ENCODE data around the gene LDB1. TPM values are rescaled to one million over a fixed set of nuclear protein-coding genes. Genes with fewer than 3 reads are reported as not detected.

LDB1 gene
- total and polyA plus RNA-seq, 4 experiments from 2014 or later = 10.0 to 135 (median 89.8) TPM

GRCh38 chr10:102109166-102110116 is 10.7 kb downstream of the LDB1 start:
- POLR2A ChIA-PET (ENCODE audit: partially characterized antibody) = no interaction called here
- H3K9me3 ChIP-seq (ENCODE audit: control insufficient read depth in 1 of 2, low read length in 2 of 2) = no peaks in the 10 kb centered on the region
- intact Hi-C loops (cut with micrococcal nuclease) = no loop called here
- H3K36me3 Mint-ChIP-seq = peaks cover 33 to 59% of the 10 kb centered on the region in 2 donors
- no peak overlapping the region for H3K4me3 Mint-ChIP-seq
- DNase-seq = no peak
- peaks cover 38% of the 10 kb centered on the region for H3K36me3 ChIP-seq (ENCODE audit: insufficient read depth, low read length)
- no peak overlapping the region for H3K27ac ChIP-seq (ENCODE audit: low read depth, low read length)
- CTCF ChIA-PET (ENCODE audit: partially characterized antibody) = interaction anchor here (4.4 kb wide), 1 partner anchor 37 kb away, joined by 16 read pairs; no protein-coding TSS in a partner anchor
- H3K9me3 Mint-ChIP-seq = no peaks in the 10 kb centered on the region
- H3K4me3 ChIP-seq (ENCODE audit: low read length in 2 of 2) = no peak overlapping the region
- peaks cover 24 to 41% (median 33%) of the 10 kb centered on the region in 4 donors for H3K4me1 Mint-ChIP-seq
- peaks cover 34% of the 10 kb centered on the region for H3K4me1 ChIP-seq (ENCODE audit: insufficient read depth, low read length)
- no peaks in the 10 kb centered on the region for H3K27me3 ChIP-seq (ENCODE audit: insufficient read depth, low read length)
- peak overlapping the region in 1 of 7 donors; percentile 77 for H3K27ac Mint-ChIP-seq
- no peaks in the 10 kb centered on the region for H3K27me3 Mint-ChIP-seq

- Histone ChIP-seq H3K4me3 (ENCODE audit: low read length in 2 of 2) (no peak overlapping the region), H3K27ac (ENCODE audit: low read depth, low read length) (no peak overlapping the region), H3K36me3 (ENCODE audit: insufficient read depth, low read length) (peaks cover 38% of the 10 kb centered on the region), H3K9me3 (ENCODE audit: control insufficient read depth in 1 of 2, low read length in 2 of 2) (no peaks in the 10 kb centered on the region), H3K27me3 (ENCODE audit: insufficient read depth, low read length) (no peaks in the 10 kb centered on the region), H3K4me1 (ENCODE audit: insufficient read depth, low read length) (peaks cover 18% of the 10 kb centered on the region)
- Mint-ChIP-seq H3K4me3 (no peak overlapping the region), H3K9me3 (no peaks in the 10 kb centered on the region), H3K4me1 (peaks cover 14 to 28% (median 18%) of the 10 kb centered on the region in 4 donors), H3K27ac (peak overlapping the region in 1 of 7 donors; percentile 90), H3K27me3 (no peaks in the 10 kb centered on the region), H3K36me3 (peaks cover 32 to 59% of the 10 kb centered on the region in 2 donors)
- POLR2A ChIA-PET (ENCODE audit: partially characterized antibody) = no interaction called here
- intact Hi-C loops (cut with micrococcal nuclease) = no loop called here
- no peak for DNase-seq
- CTCF ChIA-PET (ENCODE audit: partially characterized antibody) = no interaction called here
Measured at GRCh38 chr10:102106998-102107397, 13.2 kb downstream of the LDB1 start.

- Histone ChIP-seq H3K4me1 (ENCODE audit: insufficient read depth, low read length) (peaks cover 16% of the 10 kb centered on the region), H3K27me3 (ENCODE audit: insufficient read depth, low read length) (no peaks in the 10 kb centered on the region), H3K36me3 (ENCODE audit: insufficient read depth, low read length) (no peaks in the 10 kb centered on the region), H3K27ac (ENCODE audit: low read depth, low read length) (no peak overlapping the region), H3K9me3 (ENCODE audit: control insufficient read depth in 1 of 2, low read length in 2 of 2) (no peaks in the 10 kb centered on the region), H3K4me3 (ENCODE audit: low read length in 2 of 2) (no peak overlapping the region)
- ChIA-PET POLR2A (ENCODE audit: partially characterized antibody) (interaction anchor here (1.2 to 2.0 kb wide), 2 partner anchors 11 to 30 kb away, joined by 5 to 7 read pairs; partner anchors contain the start of gene PPRC1), CTCF (ENCODE audit: partially characterized antibody) (interaction anchor here (1.0 to 4.0 kb wide), 4 partner anchors 10 to 261 kb away, joined by 3 to 24 read pairs (median 8); no protein-coding TSS in a partner anchor)
- H3K36me3 Mint-ChIP-seq = peaks cover 3 to 29% of the 10 kb centered on the region in 2 donors
- intact Hi-C loops (cut with micrococcal nuclease) = no loop called here
- no peak overlapping the region for H3K4me3 Mint-ChIP-seq
- no peaks in the 10 kb centered on the region for H3K27me3 Mint-ChIP-seq
- H3K4me1 Mint-ChIP-seq = peaks cover 11 to 21% (median 14%) of the 10 kb centered on the region in 4 donors
- H3K27ac Mint-ChIP-seq = peak overlapping the region in 2 of 7 donors; percentile 8 to 65
- H3K9me3 Mint-ChIP-seq = no peaks in the 10 kb centered on the region
- DNase-seq = no peak
Measured at GRCh38 chr10:102102421-102102820, 17.7 kb downstream of the LDB1 start.

GRCh38 chr10:102101152-102101551 is 19.0 kb downstream of the LDB1 start:
- Histone ChIP-seq H3K27ac (ENCODE audit: low read depth, low read length) (no peak overlapping the region), H3K4me3 (ENCODE audit: low read length in 2 of 2) (no peak overlapping the region), H3K27me3 (ENCODE audit: insufficient read depth, low read length) (no peaks in the 10 kb centered on the region), H3K4me1 (ENCODE audit: insufficient read depth, low read length) (peaks cover 16% of the 10 kb centered on the region), H3K9me3 (ENCODE audit: control insufficient read depth in 1 of 2, low read length in 2 of 2) (no peaks in the 10 kb centered on the region), H3K36me3 (ENCODE audit: insufficient read depth, low read length) (no peaks in the 10 kb centered on the region)
- peaks cover 0 to 25% of the 10 kb centered on the region in 2 donors for H3K36me3 Mint-ChIP-seq
- DNase-seq = no peak
- intact Hi-C loops (cut with micrococcal nuclease) = no loop called here
- H3K27ac Mint-ChIP-seq = no peak overlapping the region
- no peak overlapping the region for H3K4me3 Mint-ChIP-seq
- H3K9me3 Mint-ChIP-seq = no peaks in the 10 kb centered on the region
- ChIA-PET POLR2A (ENCODE audit: partially characterized antibody) (interaction anchor here (1.4 kb wide), 1 partner anchor 10 kb away, joined by 3 read pairs; no protein-coding TSS in a partner anchor), CTCF (ENCODE audit: partially characterized antibody) (interaction anchor here (0.7 to 4.0 kb wide), 5 partner anchors 12 to 260 kb away, joined by 4 to 24 read pairs (median 5); no protein-coding TSS in a partner anchor)
- H3K27me3 Mint-ChIP-seq = no peaks in the 10 kb centered on the region
- peaks cover 10 to 18% (median 12%) of the 10 kb centered on the region in 4 donors for H3K4me1 Mint-ChIP-seq

GRCh38 chr10:102096449-102096848 is 23.7 kb downstream of the LDB1 start:
- intact Hi-C loops (cut with micrococcal nuclease) = no loop called here
- ChIA-PET CTCF (ENCODE audit: partially characterized antibody) (no interaction called here), POLR2A (ENCODE audit: partially characterized antibody) (no interaction called here)
- Mint-ChIP-seq H3K4me1 (peaks cover 0 to 2% (median 0%) of the 10 kb centered on the region in 4 donors), H3K27me3 (no peaks in the 10 kb centered on the region), H3K9me3 (no peaks in the 10 kb centered on the region), H3K4me3 (no peak overlapping the region), H3K27ac (no peak overlapping the region), H3K36me3 (peaks cover 4 to 13% of the 10 kb centered on the region in 2 donors)
- Histone ChIP-seq H3K36me3 (ENCODE audit: insufficient read depth, low read length) (no peaks in the 10 kb centered on the region), H3K4me3 (ENCODE audit: low read length in 2 of 2) (no peak overlapping the region), H3K27ac (ENCODE audit: low read depth, low read length) (no peak overlapping the region), H3K4me1 (ENCODE audit: insufficient read depth, low read length) (no peaks in the 10 kb centered on the region), H3K9me3 (ENCODE audit: control insufficient read depth in 1 of 2, low read length in 2 of 2) (no peaks in the 10 kb centered on the region), H3K27me3 (ENCODE audit: insufficient read depth, low read length) (no peaks in the 10 kb centered on the region)
- no peak for DNase-seq

GRCh38 chr10:102090772-102091171 is 29.4 kb downstream of the LDB1 start:
- CTCF ChIA-PET (ENCODE audit: partially characterized antibody) = no interaction called here
- Histone ChIP-seq H3K36me3 (ENCODE audit: insufficient read depth, low read length) (no peaks in the 10 kb centered on the region), H3K27me3 (ENCODE audit: insufficient read depth, low read length) (no peaks in the 10 kb centered on the region), H3K4me3 (ENCODE audit: low read length in 2 of 2) (no peak overlapping the region), H3K4me1 (ENCODE audit: insufficient read depth, low read length) (no peaks in the 10 kb centered on the region), H3K27ac (ENCODE audit: low read depth, low read length) (no peak overlapping the region), H3K9me3 (ENCODE audit: control insufficient read depth in 1 of 2, low read length in 2 of 2) (no peaks in the 10 kb centered on the region)
- no peak overlapping the region for H3K4me3 Mint-ChIP-seq
- POLR2A ChIA-PET (ENCODE audit: partially characterized antibody) = no interaction called here
- no peaks in the 10 kb centered on the region for H3K9me3 Mint-ChIP-seq
- no peaks in the 10 kb centered on the region for H3K27me3 Mint-ChIP-seq
- peaks cover 0 to 2% (median 0%) of the 10 kb centered on the region in 4 donors for H3K4me1 Mint-ChIP-seq
- no peak for DNase-seq
- H3K27ac Mint-ChIP-seq = peak overlapping the region in 3 of 7 donors; percentile 3 to 75 (median 9)
- intact Hi-C loops (cut with micrococcal nuclease) = no loop called here
- peaks cover 8 to 10% of the 10 kb centered on the region in 2 donors for H3K36me3 Mint-ChIP-seq

GRCh38 chr10:102086196-102086595 is 34.0 kb downstream of the LDB1 start:
- intact Hi-C loops (cut with micrococcal nuclease) = no loop called here
- Mint-ChIP-seq H3K36me3 (peaks cover 6% of the 10 kb centered on the region in 2 donors), H3K27me3 (no peaks in the 10 kb centered on the region), H3K9me3 (no peaks in the 10 kb centered on the region), H3K27ac (no peak overlapping the region), H3K4me1 (no peaks in the 10 kb centered on the region), H3K4me3 (no peak overlapping the region)
- H3K9me3 ChIP-seq (ENCODE audit: control insufficient read depth in 1 of 2, low read length in 2 of 2) = no peaks in the 10 kb centered on the region
- DNase-seq = no peak
- no peak overlapping the region for H3K27ac ChIP-seq (ENCODE audit: low read depth, low read length)
- H3K4me3 ChIP-seq (ENCODE audit: low read length in 2 of 2) = no peak overlapping the region
- no peaks in the 10 kb centered on the region for H3K36me3 ChIP-seq (ENCODE audit: insufficient read depth, low read length)
- H3K4me1 ChIP-seq (ENCODE audit: insufficient read depth, low read length) = no peaks in the 10 kb centered on the region
- ChIA-PET CTCF (ENCODE audit: partially characterized antibody) (interaction anchor here (3.2 kb wide), 1 partner anchor 13 kb away, joined by 11 read pairs; no protein-coding TSS in a partner anchor), POLR2A (ENCODE audit: partially characterized antibody) (interaction anchor here (1.0 kb wide), 1 partner anchor 18 kb away, joined by 3 read pairs; no protein-coding TSS in a partner anchor)
- H3K27me3 ChIP-seq (ENCODE audit: insufficient read depth, low read length) = no peaks in the 10 kb centered on the region
